OCI-LY7 (cell line): ENCODE measurements around the gene DDX5.

Source experiments
- CTCF ChIP-seq: fragments of 200-600 bp; sonication (generic); conservative IDR thresholded peaks from 2 replicates; pipeline ENCODE4 v1.5.1; 2014; ENCODE audit warnings: mild to moderate bottlenecking, antibody characterized with exemption, low read length, moderate library complexity, mixed read lengths
- EZH2phosphoT487 ChIP-seq: fragments of 200-600 bp; sonication (generic); IDR thresholded peaks from 2 replicates; pipeline ENCODE4 v1.6.1; 2018; ENCODE audit warnings: low read depth, borderline replicate concordance, mild to moderate bottlenecking, mixed run types, antibody characterized with exemption, low read length, moderate library complexity, mixed read lengths

DNA sequence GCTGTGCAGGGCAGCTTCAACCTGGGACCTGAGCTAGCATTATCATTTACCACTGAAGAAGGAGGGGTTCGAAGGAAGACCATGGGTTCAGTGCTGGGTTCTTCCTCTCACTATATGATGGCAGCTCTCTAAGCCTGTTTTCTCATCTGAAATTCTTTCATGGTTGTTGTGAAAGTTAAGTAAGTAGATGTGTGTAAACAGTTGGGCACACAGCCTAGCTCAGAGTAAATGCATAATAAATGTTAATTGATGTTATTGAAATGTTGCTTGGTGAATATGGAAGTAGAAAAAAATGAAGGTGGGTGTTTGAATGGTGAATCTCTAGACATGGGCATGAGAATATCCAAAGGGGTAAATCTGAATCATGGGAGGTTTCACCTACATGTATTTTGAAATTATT lies 9.7 kb upstream of the DDX5 start:
- TF ChIP-seq CTCF, result no peak
- TF ChIP-seq EZH2phosphoT487, result no peak
